Fibroblast of lung (primary cell): Measurements from ENCODE around the gene RACGAP1. TPM values are rescaled to one million over a fixed set of nuclear protein-coding genes. Genes with fewer than 3 reads are reported as not detected.

Source experiments
- DNase-seq, 2 donors: peaks; one replicate each; pipeline versions ENCODE4 v3.0.0 to v3.0.0-alpha.2; 2010; ENCODE audit warnings: low read depth in 2 of 2
- H2AFZ ChIP-seq: 2 replicates; pipeline ENCODE4 v1.5.1; 2012; ENCODE audit warnings: low read length, control low read depth, inconsistent platforms
- H3K27ac ChIP-seq: 2 replicates; pipeline ENCODE4 v1.5.1; 2011; ENCODE audit warnings: low read length, control low read depth; ENCODE audit not compliant: insufficient read depth
- H3K27me3 ChIP-seq: 2 replicates; pipeline ENCODE4 v1.5.1; 2011; ENCODE audit warnings: mild to moderate bottlenecking, low read length; ENCODE audit not compliant: control insufficient read depth, insufficient read depth
- H3K36me3 ChIP-seq: 2 replicates; pipeline ENCODE4 v1.5.1; 2011; ENCODE audit warnings: low read length; ENCODE audit not compliant: control insufficient read depth, insufficient read depth
- H3K4me1 ChIP-seq: 2 replicates; pipeline ENCODE4 v1.5.1; 2011; ENCODE audit warnings: low read length; ENCODE audit not compliant: control insufficient read depth, insufficient read depth; ENCODE audit errors: extremely low read depth
- H3K4me2 ChIP-seq: 2 replicates; pipeline ENCODE4 v1.5.1; 2011; ENCODE audit warnings: low read length, control low read depth; ENCODE audit not compliant: insufficient read depth; ENCODE audit errors: extremely low read depth
- H3K4me3 ChIP-seq, 4 experiments: fragments of 200-600 bp in 1 of 4; sonication (generic) in 1 of 4; replicated peaks in 1 of 4; 2 replicates each; pipeline ENCODE4 v1.5.1; 2011 to 2016; ENCODE audit warnings: low read length in 4 of 4, low read depth in 3 of 4, mild to moderate bottlenecking in 3 of 4, control low read depth in 2 of 4, inconsistent platforms in 1 of 4, mixed read lengths in 1 of 4; ENCODE audit not compliant: insufficient read depth in 1 of 4; ENCODE audit errors: control extremely low read depth in 1 of 4
- H3K79me2 ChIP-seq: 2 replicates; pipeline ENCODE4 v1.5.1; 2012; ENCODE audit warnings: mild to moderate bottlenecking, low read length, inconsistent platforms; ENCODE audit not compliant: control insufficient read depth, insufficient read depth
- H3K9ac ChIP-seq: 2 replicates; pipeline ENCODE4 v1.5.1; 2011; ENCODE audit warnings: mild to moderate bottlenecking, low read length, control low read depth; ENCODE audit not compliant: insufficient read depth
- H3K9me3 ChIP-seq: 2 replicates; pipeline ENCODE4 v1.5.1; 2012; ENCODE audit warnings: low read depth, low read length; ENCODE audit not compliant: control insufficient read depth, insufficient read depth
- H4K20me1 ChIP-seq: 2 replicates; pipeline ENCODE4 v1.5.1; 2011; ENCODE audit warnings: low read length; ENCODE audit not compliant: control insufficient read depth, insufficient read depth; ENCODE audit errors: extremely low read depth
- EZH2 ChIP-seq: IDR thresholded peaks from 2 replicates; pipeline ENCODE4 v1.5.1; 2012; ENCODE audit warnings: low read length, control low read depth, mild to moderate bottlenecking; ENCODE audit errors: missing control alignments
- polyA plus RNA-seq, 2 donors: library from polyadenylated mRNA; depleted of rRNA in 1 of 2; stranded (reverse) in 1 of 2; unstranded in 1 of 2; fragments of >200 nt; gene quantifications; 2 replicates each; pipeline ENCODE4 v1.2.1, GENCODE V29; 2011 to 2012; ENCODE audit warnings: missing spikeins in 1 of 2
- total RNA-seq: library from RNA; depleted of rRNA; stranded (reverse); fragments of >200 nt; gene quantifications from 2 replicates; pipeline ENCODE4 v1.2.1, GENCODE V29; 2014
- TF ChIP-seq, protein P1 (sequence below), 2 donors: IDR thresholded peaks in 1 of 2; conservative IDR thresholded peaks in 1 of 2; 1 replicate in 1 of 2; 2 replicates in 1 of 2; pipeline ENCODE4 v1.5.1; 2011 to 2012; ENCODE audit warnings: low read length in 2 of 2, control low read depth in 1 of 2, inconsistent platforms in 1 of 2, low read depth in 1 of 2, mild to moderate bottlenecking in 1 of 2

Gene RACGAP1
- total and polyA plus RNA-seq, 2 donors (not counting 1 experiment from before 2014, with no cell fraction given): 22.9 to 38.1 TPM

DNA sequence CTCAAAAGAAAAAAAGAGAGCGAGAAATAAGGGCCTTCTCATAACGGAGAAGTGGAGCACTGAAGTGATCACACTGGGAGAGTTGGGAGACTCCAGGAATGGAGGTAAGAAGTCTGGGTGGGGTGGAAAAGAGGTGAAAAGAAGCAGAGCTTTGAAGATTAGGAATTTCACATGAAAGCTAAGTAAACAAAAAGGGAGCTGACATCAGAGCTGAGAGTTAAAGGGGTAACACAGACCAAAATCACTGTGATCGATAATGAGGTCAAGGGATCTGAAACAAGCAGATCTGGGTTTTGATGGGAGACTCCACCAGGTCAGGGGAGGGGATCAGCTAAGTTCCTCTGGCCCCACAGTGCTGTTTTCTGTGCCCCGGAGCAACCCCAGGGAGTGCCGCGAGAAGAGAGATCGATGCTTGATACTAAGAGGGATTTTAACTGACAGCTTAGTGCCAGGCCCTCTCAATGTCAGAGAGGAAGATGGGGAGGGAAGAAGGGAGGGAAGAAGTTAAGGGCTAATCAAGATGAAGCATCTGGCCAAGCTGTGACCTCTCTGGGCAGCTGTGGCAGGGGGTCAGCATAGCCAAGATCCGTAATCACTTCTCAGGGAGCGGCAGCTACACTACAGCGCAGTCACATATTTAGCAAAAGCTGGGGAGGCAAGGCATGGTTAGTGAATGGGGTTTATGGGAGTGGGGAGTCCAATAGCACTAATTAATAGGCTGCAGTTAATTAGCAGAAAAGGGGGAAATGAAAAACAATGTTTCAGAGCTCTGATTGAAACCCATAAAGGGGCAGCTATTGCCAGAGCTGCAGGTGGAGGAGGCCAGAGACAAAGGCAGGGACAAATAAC is 44.6 kb downstream of the RACGAP1 start:
- Histone ChIP-seq H3K79me2 (no peaks in the 10 kb centered on the region), H3K27ac (no peak overlapping the region), H3K9ac (no peak overlapping the region), H3K27me3 (no peaks in the 10 kb centered on the region), H4K20me1 (no peaks in the 10 kb centered on the region), H3K4me2 (no peak overlapping the region), H3K36me3 (no peaks in the 10 kb centered on the region), H3K9me3 (no peaks in the 10 kb centered on the region), H3K4me3 (no peak overlapping the region), H3K4me1 (peaks cover 11% of the 10 kb centered on the region), H2AFZ (no peak overlapping the region)
- no peak for DNase-seq
- no peak for TF ChIP-seq EZH2
- TF ChIP-seq, protein P1, sequence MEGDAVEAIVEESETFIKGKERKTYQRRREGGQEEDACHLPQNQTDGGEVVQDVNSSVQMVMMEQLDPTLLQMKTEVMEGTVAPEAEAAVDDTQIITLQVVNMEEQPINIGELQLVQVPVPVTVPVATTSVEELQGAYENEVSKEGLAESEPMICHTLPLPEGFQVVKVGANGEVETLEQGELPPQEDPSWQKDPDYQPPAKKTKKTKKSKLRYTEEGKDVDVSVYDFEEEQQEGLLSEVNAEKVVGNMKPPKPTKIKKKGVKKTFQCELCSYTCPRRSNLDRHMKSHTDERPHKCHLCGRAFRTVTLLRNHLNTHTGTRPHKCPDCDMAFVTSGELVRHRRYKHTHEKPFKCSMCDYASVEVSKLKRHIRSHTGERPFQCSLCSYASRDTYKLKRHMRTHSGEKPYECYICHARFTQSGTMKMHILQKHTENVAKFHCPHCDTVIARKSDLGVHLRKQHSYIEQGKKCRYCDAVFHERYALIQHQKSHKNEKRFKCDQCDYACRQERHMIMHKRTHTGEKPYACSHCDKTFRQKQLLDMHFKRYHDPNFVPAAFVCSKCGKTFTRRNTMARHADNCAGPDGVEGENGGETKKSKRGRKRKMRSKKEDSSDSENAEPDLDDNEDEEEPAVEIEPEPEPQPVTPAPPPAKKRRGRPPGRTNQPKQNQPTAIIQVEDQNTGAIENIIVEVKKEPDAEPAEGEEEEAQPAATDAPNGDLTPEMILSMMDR (conservative IDR thresholded peaks at IDR 0.05 in 1 of 2, IDR thresholded peaks at IDR 0.05 in 1 of 2; ENCODE audit: low read depth in 1 of 2, low read length in 2 of 2): no peak

DNA sequence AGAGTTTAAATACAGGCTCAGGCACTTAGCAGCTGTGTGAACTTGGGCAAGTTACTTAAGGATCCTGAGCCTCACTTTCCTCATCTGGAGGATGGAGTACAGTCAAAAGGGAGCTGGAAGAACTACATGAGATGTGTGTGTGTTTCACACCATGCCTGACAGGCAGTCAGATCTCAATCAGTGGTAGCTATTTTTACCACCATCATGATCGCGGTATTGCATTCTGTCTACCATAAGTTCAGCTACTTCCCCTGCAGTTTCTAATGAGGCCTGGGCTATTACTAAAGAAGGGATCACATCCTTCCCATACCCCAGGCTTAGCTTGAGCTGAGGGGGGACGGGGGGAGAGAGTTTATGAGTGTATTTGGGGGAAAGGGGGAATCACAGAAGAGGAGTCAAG is 45.5 kb downstream of the RACGAP1 start:
- Histone ChIP-seq H3K9me3 (no peaks in the 10 kb centered on the region), H3K36me3 (no peaks in the 10 kb centered on the region), H3K4me1 (peaks cover 11% of the 10 kb centered on the region), H3K27ac (no peak overlapping the region), H3K9ac (no peak overlapping the region), H4K20me1 (no peaks in the 10 kb centered on the region), H2AFZ (no peak overlapping the region), H3K4me2 (no peak overlapping the region), H3K4me3 (no peak overlapping the region), H3K27me3 (no peaks in the 10 kb centered on the region), H3K79me2 (no peaks in the 10 kb centered on the region)
- no peak for DNase-seq
- TF ChIP-seq, protein P1 (conservative IDR thresholded peaks at IDR 0.05 in 1 of 2, IDR thresholded peaks at IDR 0.05 in 1 of 2; ENCODE audit: low read depth in 1 of 2, low read length in 2 of 2): no peak
- no peak for TF ChIP-seq EZH2

GRCh38 chr12:49979016-49979586 is 46.2 kb downstream of the RACGAP1 start:
- Histone ChIP-seq H3K4me1 (peaks cover 9% of the 10 kb centered on the region), H3K36me3 (no peaks in the 10 kb centered on the region), H3K27me3 (no peaks in the 10 kb centered on the region), H3K79me2 (no peaks in the 10 kb centered on the region), H3K4me2 (no peak overlapping the region), H3K4me3 (no peak overlapping the region), H3K27ac (no peak overlapping the region), H2AFZ (no peak overlapping the region), H4K20me1 (no peaks in the 10 kb centered on the region), H3K9me3 (no peaks in the 10 kb centered on the region), H3K9ac (no peak overlapping the region)
- TF ChIP-seq EZH2: no peak
- TF ChIP-seq, protein P1 (conservative IDR thresholded peaks at IDR 0.05 in 1 of 2, IDR thresholded peaks at IDR 0.05 in 1 of 2; ENCODE audit: low read depth in 1 of 2, low read length in 2 of 2): no peak
- no peak for DNase-seq
